Measurements from ENCODE around the gene EPS8L1. TPM values are rescaled to one million over a fixed set of nuclear protein-coding genes. Genes with fewer than 3 reads are reported as not detected.

The EPS8L1 gene
- total RNA-seq, 1 experiment from 2014 or later: 10.2 TPM

DNA sequence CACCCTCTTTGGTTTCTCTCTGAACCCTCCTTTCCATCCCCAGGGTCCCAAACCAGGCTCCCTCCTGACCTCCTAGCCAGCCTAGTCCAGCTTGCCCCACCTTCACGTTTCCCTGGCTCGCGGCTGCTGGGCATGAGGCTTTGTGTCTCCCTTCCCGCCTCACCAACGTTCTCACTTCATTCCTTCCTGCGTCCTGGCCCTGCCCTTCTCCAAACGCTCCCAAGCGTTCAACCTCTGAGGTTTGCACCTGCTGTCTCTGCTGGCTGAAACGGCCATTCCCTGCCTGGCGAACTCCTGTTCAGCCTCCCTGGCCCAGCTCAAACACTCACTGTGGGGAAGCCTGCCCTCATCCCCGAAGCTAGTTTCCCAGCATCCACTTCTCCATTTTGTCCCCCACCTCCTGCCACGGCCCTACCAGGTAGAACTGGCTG lies 12.4 kb downstream of the EPS8L1 start:
- Histone ChIP-seq H3K9me3 (ENCODE audit: low read depth, low read length, poor library complexity, severe bottlenecking) (no peaks in the 10 kb centered on the region), H3K36me3 (ENCODE audit: insufficient read depth, low read length, poor library complexity, severe bottlenecking) (peaks cover 2% of the 10 kb centered on the region), H3K4me3 (ENCODE audit: low read depth, low read length, poor library complexity, severe bottlenecking) (no peak overlapping the region), H3K4me1 (ENCODE audit: insufficient read depth, low read length, poor library complexity, severe bottlenecking) (peaks cover 16% of the 10 kb centered on the region), H3K27me3 (replicated peaks; ENCODE audit: insufficient read depth, low read depth, low read length, poor library complexity) (no peaks in the 10 kb centered on the region), H3K27ac (ENCODE audit: low read depth, low read length, poor library complexity, severe bottlenecking) (no peak overlapping the region)
- ChIA-PET POLR2A (ENCODE audit: low non-redundant PET) (no interaction called here), CTCF (interaction anchor here (0.5 to 0.9 kb wide), 3 partner anchors 12 to 72 kb away, joined by 3 to 5 read pairs (median 4); no protein-coding TSS in a partner anchor)
- no peak for DNase-seq (ENCODE audit: low spot score)
- TF ChIP-seq, protein P1, sequence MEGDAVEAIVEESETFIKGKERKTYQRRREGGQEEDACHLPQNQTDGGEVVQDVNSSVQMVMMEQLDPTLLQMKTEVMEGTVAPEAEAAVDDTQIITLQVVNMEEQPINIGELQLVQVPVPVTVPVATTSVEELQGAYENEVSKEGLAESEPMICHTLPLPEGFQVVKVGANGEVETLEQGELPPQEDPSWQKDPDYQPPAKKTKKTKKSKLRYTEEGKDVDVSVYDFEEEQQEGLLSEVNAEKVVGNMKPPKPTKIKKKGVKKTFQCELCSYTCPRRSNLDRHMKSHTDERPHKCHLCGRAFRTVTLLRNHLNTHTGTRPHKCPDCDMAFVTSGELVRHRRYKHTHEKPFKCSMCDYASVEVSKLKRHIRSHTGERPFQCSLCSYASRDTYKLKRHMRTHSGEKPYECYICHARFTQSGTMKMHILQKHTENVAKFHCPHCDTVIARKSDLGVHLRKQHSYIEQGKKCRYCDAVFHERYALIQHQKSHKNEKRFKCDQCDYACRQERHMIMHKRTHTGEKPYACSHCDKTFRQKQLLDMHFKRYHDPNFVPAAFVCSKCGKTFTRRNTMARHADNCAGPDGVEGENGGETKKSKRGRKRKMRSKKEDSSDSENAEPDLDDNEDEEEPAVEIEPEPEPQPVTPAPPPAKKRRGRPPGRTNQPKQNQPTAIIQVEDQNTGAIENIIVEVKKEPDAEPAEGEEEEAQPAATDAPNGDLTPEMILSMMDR (conservative IDR thresholded peaks at IDR 0.05; ENCODE audit: low read depth, low read length): no peak
- TF ChIP-seq EZH2 (IDR thresholded peaks at IDR 0.05; ENCODE audit: borderline replicate concordance, low read depth, low read length, poor library complexity, severe bottlenecking): no peak
- intact Hi-C loops (cut with micrococcal nuclease; ENCODE audit: unreplicated experiment): no loop called here
- no TSS peak for BruUV-seq (replicated peaks)

DNA sequence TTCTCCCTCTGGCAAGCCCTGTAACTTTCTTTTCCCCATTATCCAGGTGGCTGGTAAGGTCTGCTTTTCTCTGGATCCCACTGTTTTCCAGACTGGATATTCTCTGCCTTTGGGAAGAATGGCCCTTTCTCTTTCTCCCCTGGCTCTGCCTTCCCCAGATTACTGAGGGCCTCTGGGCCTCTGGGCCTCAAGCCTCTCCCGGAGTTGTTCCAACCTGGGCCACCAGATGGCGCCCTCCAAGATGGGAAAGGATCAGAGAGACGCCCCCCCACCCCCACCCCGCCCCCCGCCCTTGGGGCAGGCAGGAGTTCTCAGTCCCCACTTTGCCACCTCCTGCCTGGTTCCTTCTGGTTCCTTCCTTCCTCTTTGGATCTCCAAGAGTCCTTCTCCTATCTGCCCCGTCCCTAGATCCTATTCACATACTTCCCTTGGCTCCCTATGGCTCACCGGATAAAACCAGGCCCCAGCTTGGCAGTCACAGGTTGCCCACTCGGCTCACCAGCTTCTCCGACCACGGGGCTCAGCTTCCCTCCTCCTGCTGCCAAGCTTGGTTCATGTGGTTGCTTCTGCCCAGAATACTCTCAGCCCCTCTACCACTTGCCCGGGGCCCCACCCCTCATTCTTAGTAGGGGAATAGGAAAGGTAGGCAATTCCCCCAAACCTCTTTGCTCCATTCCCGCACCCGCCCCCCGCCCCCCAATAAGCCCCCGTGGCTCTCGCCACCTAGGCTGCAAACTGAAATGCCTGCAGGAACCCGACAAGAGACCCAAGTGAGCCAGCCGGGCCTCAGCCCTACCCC lies 13.1 kb downstream of the EPS8L1 start:
- Histone ChIP-seq H3K27me3 (replicated peaks; ENCODE audit: insufficient read depth, low read depth, low read length, poor library complexity) (no peaks in the 10 kb centered on the region), H3K4me3 (ENCODE audit: low read depth, low read length, poor library complexity, severe bottlenecking) (no peak overlapping the region), H3K27ac (ENCODE audit: low read depth, low read length, poor library complexity, severe bottlenecking) (no peak overlapping the region), H3K36me3 (ENCODE audit: insufficient read depth, low read length, poor library complexity, severe bottlenecking) (peaks cover 2% of the 10 kb centered on the region), H3K9me3 (ENCODE audit: low read depth, low read length, poor library complexity, severe bottlenecking) (no peaks in the 10 kb centered on the region), H3K4me1 (ENCODE audit: insufficient read depth, low read length, poor library complexity, severe bottlenecking) (peaks cover 16% of the 10 kb centered on the region)
- intact Hi-C loops (cut with micrococcal nuclease; ENCODE audit: unreplicated experiment): no loop called here
- ChIA-PET CTCF (interaction anchor here (0.7 to 0.9 kb wide), 5 partner anchors 11 to 72 kb away, joined by 3 to 8 read pairs (median 4); no protein-coding TSS in a partner anchor), POLR2A (ENCODE audit: low non-redundant PET) (no interaction called here)
- TF ChIP-seq, protein P1 (conservative IDR thresholded peaks at IDR 0.05; ENCODE audit: low read depth, low read length): peak; percentile 60
- no peak for TF ChIP-seq EZH2 (IDR thresholded peaks at IDR 0.05; ENCODE audit: borderline replicate concordance, low read depth, low read length, poor library complexity, severe bottlenecking)
- BruUV-seq (replicated peaks): no TSS peak
- DNase-seq (ENCODE audit: low spot score): peak; percentile 87

DNA sequence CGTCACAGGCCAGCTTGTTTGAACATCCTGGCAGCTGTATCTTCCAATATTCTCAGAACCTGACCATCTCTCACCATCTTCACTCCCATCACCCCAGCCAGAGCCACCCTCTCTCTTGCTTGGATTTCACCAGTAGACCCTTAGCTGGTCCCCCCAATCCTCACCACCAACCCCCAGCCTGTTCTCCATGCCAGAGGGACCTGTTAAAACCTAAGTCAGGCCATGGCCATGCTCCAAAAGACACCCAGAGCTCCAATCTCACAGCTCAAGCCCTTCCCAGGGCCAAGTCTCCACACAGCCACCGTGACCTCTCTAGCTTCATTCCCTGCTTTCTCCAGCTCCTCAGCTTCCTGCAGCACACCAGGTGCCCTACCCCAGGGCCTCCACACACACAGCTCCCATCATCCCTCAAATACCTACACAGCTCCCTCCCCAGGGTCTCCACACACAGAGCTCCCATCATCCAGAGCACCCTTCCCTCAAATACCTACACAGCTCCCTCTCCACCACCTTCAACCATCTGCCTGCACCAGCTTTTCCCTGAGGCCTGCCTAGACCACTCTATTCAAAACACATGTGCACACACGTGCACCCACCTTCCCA lies 13.8 kb downstream of the EPS8L1 start:
- Histone ChIP-seq H3K27me3 (replicated peaks; ENCODE audit: insufficient read depth, low read depth, low read length, poor library complexity) (no peaks in the 10 kb centered on the region), H3K4me3 (ENCODE audit: low read depth, low read length, poor library complexity, severe bottlenecking) (no peak overlapping the region), H3K36me3 (ENCODE audit: insufficient read depth, low read length, poor library complexity, severe bottlenecking) (peaks cover 2% of the 10 kb centered on the region), H3K9me3 (ENCODE audit: low read depth, low read length, poor library complexity, severe bottlenecking) (no peaks in the 10 kb centered on the region), H3K27ac (ENCODE audit: low read depth, low read length, poor library complexity, severe bottlenecking) (no peak overlapping the region), H3K4me1 (ENCODE audit: insufficient read depth, low read length, poor library complexity, severe bottlenecking) (peaks cover 16% of the 10 kb centered on the region)
- no TSS peak for BruUV-seq (replicated peaks)
- intact Hi-C loops (cut with micrococcal nuclease; ENCODE audit: unreplicated experiment): no loop called here
- CTCF ChIA-PET: interaction anchor here (0.7 to 0.9 kb wide), 4 partner anchors 10 to 318 kb away, joined by 3 to 8 read pairs (median 4); no protein-coding TSS in a partner anchor
- no peak for TF ChIP-seq EZH2 (IDR thresholded peaks at IDR 0.05; ENCODE audit: borderline replicate concordance, low read depth, low read length, poor library complexity, severe bottlenecking)
- TF ChIP-seq, protein P1 (conservative IDR thresholded peaks at IDR 0.05; ENCODE audit: low read depth, low read length): no peak
- no peak for DNase-seq (ENCODE audit: low spot score)
- POLR2A ChIA-PET (ENCODE audit: low non-redundant PET): no interaction called here
